Cardiac septum (tissue), 1 donor: ENCODE measurements around the gene ADARB2. TPM values are rescaled to one million over a fixed set of nuclear protein-coding genes. Genes with fewer than 3 reads are reported as not detected.
"Not testable (repeated sequence)": the region's sequence is repeated elsewhere in the genome, so short reads cannot be mapped to it uniquely, and the experiment has no call there.

Source experiments
- DNase-seq: peaks from one replicate; pipeline ENCODE4 v3.0.0-alpha.2; 2020; ENCODE audit warnings: low spot score
- intact Hi-C: fragments of 100-400 bp; cut with DNase I; formaldehyde crosslinking; loops from one replicate; pipeline ENCODE4 v1.14.0; 2022
- long read RNA-seq: library from polyadenylated mRNA; unstranded; transcript quantifications from one replicate; pipeline ENCODE4 v2.0.0, GENCODE V29; 2021
- total RNA-seq: library from RNA; stranded (reverse); fragmentation: NEBNext Ultra II Directional; extraction: Animal tissue kit (Norgen Biotek cat#: 25700); gene quantifications from one replicate; pipeline ENCODE4 v1.2.1, GENCODE V29; 2021
- donor health status: DM: no; HTN: no; CAD: no.

The ADARB2 gene
- not detected for total RNA-seq
- long read RNA-seq, partial matches to known transcripts, result 0 of 1 reads
- long read RNA-seq, other reads (novel, unspliced or antisense), result 1 of 1 reads

DNA sequence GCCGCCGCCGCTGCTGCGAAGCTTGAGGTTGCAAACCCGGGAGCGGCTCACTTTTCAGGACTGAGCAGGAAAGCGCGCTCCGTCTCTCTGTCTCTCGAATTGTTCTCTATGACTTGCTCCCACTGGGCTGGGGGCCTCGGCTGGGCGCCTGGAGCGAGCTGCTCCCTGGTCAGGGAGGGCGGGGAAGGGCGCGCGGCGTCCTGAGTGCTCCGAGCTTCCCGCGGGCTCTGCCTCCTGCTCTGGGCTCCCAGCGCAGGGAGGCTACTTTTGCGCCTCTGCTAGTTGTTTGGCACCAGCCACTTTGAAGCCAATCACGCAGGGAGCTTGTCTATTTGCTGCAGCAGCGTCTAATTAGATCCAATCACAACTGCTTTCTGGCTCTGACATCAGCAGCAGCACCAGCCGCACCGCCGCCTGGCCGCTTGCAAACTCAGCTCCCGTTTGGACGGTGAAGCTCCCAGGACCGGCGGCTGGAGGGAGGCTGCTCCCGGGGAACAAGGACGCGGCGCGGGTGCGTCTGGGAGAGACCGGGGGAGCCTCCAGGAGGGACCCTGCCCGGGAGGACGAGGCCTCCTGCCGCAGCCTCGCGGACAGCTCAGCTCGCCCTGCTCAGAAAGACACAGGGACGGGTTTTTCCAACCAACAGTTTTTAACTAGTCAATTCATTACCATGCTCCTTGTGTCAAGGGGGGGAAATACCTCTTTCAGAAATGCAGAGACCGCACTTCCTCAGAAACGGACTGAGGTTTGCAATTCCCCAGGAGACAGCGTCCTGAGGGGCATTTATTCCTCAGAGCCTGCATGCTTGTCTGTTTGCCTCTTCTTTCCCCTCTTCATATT, at the start of gene ADARB2:
TSS of gene ADARB2 (minus strand) at position 304 of the 840 bp plus-strand sequence.
- no peak for DNase-seq
- intact Hi-C loops, result no loop called here

DNA sequence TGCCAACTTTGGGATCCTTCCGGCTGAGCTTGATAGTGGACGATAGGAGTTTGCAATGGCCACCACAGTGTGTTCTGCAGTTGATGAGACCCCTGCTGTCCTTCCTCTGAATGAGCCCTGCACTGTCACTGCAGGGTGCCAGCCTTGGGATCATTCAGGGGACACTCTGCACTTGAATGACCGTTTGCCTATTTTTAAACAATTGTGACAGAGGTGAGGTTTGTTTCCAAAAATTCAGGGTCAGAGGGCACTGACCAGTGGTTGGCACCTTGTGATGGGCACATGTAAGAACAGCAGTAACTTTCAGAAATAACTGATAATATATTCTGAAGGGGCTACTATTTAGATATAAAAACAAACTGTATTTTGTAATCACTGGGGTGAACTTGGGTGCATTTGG, 48.5 kb upstream of the ADARB2 start:
- intact Hi-C loops, result no loop called here
- no peak for DNase-seq

DNA sequence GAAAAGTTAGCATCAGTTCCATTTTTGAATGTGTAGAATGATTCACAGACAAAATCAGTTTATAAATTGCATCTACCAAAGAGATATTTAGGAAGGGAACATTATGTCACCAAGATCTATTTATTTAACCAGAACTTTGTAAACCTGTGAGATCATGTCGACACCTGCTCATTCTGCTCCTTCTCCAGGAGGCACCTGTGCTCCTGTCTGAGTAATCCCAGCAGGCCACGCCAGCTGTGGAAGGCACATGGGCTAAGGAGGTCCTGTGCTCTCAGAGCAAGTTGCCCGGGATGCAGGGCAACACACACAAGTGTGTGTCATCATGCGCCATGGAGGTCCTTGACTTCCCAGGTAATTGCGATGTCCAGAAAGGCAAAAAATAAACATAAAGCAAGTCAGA, 45.5 kb upstream of the ADARB2 start:
- no peak for DNase-seq
- intact Hi-C loops, result no loop called here

DNA sequence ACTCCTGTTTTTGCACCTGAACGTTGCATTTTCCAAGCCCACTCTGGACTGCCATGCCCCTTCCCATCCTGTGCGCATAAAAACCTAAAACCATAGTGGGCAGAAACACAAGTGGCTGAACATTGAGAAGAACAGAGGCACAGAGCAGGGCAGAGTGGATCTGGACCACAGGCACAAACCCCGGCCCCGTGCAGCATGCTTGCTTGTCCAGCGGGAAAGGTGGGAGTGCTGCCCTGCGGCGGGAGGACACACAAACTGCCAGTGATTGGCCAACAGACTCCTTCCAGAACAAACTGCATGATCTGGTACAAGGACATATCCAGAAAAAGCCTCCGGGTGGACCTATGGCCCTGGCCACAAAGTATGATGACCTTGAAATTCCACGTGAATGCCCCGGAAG, 42.5 kb upstream of the ADARB2 start:
- no peak for DNase-seq
- intact Hi-C loops, result no loop called here

DNA sequence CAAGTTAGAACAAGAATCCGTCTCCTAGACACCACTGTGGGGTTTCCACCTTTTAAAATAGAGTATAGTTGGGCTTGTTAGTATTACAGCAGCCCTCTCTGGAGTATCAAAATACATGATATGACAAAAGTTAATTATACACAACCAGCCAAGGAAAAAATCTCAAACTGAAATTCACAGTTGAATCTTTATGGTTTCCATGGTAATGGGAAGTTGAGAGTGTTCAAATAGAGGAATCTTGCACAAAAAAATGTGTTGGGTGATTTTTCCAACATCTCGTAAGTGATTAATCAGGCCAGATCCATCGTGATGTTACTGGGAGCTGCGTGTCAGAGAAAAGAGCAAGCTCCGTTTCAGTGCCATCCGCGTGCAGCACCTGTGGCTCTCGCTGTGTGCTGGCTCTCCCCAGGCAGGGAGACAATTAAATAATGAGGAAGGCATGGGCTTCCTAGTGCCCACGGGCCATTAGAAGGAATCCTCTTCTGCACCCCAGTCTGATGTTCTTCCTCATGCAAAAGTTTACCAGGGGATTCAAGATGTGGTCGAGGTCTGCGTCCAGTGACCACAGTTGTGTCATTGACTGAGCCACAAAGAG, 41.1 kb upstream of the ADARB2 start:
- intact Hi-C loops, result no loop called here
- DNase-seq, result no peak

DNA sequence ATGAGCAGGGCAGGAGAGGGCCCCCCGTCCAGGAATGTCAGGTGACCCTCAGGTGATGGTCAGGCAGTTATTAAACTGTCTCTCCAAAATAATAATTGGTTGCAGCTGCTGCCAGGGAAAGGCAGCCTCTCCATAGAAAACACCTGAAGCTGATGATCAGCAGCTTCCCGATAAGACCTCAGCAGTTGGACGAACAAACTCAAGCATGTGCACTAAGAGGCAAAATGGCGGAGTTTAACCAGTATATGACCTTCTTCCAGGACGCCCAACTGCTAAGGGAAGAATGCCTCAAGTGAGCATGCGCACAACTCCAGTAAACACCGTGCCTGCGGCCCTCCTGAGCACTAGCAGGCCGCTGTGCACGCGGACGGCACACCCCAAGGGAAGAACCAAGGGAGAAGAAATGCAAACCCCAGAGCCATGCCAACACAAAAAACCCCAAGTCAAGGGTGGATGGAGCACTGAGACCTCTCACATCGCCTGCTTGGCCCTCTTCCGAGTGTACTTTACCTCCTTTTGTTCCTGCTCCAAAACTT, 38.9 kb upstream of the ADARB2 start:
- DNase-seq, result no peak
- intact Hi-C loops, result no loop called here

DNA sequence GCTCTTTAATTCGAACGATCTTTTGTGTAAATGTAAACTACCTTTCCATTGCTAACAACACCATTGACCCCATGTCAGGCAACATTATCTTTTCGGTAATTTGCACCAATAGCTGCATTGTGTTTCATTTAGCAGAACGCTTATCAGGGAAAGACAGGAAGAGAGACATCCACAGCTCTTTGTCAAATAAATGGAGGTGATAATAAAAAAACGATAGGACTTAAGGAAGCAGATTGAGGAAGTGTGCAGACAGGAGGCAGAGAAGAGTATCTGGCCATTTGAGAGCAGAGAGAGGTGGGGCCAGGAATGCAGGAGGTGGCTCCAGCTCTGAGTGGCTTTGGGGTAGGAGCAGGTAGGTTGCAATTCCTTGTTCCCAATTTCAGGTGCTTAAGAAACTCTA, 37.5 kb upstream of the ADARB2 start:
- no peak for DNase-seq
- intact Hi-C loops, result no loop called here

DNA sequence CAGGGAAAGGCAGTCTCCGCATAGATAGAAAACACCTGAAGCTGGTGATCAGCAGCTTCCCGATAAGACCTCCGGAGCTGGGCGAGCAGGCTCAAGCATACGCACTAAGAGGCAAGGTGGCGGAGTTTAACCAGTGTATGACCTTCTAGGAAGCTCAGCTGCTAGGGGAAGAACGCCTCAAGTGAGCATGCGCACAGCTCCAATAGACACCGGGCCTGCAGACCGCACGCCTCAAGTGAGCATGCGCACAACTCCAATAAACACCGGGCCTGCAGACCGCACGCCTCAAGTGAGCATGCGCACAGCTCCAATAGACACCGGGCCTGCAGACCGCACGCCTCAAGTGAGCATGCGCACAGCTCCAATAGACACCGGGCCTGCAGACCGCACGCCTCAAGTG, 35.9 kb upstream of the ADARB2 start:
- intact Hi-C loops, DNase-seq: not testable (repeated sequence)

DNA sequence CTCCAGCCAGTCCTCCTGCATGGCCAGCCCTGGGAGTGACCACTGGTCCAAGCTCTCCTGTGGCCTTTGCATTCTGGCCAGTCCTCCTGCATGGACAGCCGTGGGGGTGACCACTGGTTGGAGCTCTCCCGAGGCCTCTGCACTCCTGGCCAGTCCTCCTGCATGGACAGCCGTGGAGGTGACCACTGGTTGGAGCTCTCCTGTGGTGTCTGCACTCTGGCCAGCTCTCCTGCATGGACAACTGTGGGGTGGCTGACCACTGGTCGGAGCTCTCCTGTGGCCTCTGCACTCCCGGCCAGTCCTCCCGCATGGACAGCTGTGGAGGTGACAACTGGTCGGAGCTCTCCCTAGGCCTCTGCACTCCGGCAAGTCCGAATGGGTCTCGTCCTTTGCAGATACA, 28.7 kb upstream of the ADARB2 start:
- intact Hi-C loops, result no loop called here
- DNase-seq, result no peak

DNA sequence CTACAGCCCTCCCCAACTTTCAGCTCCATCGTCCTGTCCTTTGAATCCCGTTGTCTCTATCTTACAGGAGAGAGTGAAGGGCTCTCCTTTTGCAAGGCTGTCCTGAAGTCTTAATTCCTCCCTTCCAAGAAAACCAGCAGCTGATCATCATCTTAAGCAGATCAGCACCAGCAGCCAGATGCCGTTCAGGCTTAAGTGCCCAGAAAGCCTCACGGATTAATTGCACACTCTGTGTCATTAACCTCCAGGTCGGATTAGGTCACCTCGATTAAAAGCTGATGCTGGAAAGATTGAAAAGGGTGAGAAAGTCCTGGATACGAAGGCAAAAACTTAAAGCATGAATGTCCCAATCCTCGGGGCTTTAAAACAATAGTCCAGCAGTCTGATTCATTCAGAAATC, 24.8 kb upstream of the ADARB2 start:
- intact Hi-C loops, result no loop called here
- no peak for DNase-seq

DNA sequence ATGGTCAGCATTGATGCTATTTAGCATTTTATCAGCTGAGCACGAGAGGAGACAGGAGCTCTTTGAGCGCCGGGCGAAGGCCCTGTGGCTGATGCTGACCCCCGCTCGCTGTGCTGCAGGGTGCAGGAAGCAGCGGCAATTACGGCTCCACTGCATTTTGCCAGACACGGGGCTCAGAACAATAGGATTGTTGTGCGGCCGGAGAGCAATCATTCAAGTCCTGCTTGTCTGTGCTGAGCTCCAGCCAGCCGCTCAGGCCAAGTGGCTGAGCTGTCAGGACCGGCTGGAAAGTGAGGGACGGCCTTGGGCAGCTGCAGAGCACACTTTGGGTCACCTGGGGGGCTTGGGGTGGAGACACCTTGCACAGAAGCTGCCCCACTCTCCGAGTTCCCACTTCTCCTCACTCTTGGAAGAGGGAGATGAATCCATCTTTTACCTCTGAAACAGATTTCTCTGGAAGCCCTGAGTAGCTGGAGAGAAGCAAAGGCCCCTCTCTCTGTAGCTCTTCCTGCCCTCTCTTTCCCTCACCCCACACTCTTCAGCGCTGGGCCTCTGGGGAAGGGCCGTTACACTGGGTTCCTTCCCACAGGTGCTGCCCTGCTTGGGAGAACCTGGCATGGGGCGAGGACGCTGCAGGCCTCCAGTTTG, 17.3 kb upstream of the ADARB2 start:
- intact Hi-C loops, result no loop called here

DNA sequence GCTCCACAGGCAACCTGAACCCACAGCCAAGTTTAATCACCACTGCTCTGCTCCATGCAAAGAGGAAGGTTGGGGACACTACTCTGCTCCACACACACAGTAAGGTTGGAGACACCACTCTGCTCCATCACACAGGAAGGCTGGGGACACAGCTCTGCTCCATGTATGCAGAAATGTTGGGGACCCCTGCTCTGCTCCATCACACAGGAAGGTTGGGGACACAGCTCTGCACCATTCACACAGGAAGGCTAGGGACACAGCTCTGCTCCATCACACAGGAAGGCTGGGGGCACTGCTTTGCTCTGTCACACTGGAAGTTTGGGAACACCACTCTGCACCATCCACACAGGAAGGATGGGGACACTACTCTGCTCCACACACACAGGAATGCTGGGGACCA, 14.8 kb upstream of the ADARB2 start:
- DNase-seq, result no peak
- intact Hi-C loops, result no loop called here

More for the DNA sequence above, 17.3 kb upstream of the ADARB2 start:
- DNase-seq, result no peak

DNA sequence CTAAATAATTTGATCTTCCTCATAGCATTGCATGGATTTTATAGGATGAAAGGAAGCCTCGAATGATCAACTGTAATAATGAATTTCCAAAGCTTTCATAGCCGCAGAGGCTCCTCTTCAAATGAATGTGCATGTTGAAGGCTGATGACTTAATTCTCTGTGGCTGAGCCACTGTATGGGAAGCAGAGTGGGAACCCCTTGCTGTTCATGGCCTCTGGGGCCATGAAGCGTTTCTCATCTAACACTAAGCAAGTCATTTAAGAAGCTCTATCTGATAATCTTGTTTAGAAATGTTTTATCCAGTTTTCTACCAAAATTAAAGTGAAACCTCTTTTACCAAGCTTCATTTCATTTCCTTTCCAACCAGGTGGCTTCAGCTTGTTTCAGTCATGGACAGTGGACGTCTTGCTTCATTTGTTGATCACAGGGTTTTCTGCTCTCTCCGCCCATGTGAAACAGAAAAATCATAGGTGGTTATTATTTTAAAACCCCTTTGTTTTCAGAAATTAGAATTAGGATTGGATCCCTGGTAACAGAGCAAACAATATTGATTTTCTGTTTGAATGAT, 10.3 kb upstream of the ADARB2 start:
- DNase-seq, result no peak
- intact Hi-C loops, result no loop called here

DNA sequence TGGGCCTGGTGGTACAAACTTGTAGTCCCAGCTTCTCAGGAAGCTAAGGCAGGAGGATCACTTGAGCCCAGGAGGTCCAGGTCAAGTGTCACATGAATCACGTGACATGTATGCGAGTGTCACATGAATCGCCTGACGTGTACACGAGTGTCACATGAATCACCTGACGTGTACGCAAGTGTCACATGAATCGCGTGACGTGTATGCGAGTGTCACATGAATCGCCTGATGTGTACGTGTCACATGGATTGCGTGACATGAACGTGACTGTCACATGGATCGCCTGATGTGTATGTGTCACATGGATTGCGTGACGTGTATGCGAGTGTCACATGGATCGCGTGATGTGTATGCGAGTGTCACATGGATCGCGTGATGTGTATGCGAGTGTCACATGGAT, 9.5 kb upstream of the ADARB2 start:
- intact Hi-C loops, result no loop called here
- DNase-seq, result no peak

DNA sequence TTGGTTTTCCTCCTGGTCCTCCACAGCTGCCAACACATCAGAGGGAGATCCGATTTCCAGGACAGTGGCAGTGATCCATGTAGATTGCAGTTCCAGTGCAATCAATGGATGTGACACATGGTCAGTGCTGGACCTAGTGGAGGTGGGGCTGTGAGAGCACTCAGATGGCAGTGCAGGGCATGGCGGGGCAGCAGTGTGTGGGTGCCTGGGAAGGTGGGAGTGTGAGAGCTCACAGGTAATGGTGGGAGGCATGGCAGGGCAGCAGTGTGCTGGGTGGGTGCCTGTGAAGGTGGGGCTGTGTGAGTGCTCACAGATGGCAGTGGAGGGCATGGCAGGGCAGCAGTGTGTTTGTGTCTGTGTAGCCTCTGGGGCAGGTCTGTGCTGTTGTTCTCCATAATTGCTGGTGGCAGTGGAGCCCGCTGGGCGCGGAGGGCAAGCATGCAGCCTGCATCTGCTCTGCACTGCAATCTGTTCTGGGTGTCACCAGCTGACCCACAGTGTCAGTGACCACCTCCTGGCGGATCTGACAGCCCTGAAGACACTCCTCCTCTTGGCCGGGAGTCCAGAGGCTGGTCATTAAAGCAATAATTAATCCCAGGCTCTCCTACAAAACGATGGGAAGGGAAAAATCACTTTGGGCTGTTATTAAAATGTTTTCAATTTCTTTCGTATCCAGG, 8.6 kb upstream of the ADARB2 start:
- no peak for DNase-seq
- intact Hi-C loops, result no loop called here

DNA sequence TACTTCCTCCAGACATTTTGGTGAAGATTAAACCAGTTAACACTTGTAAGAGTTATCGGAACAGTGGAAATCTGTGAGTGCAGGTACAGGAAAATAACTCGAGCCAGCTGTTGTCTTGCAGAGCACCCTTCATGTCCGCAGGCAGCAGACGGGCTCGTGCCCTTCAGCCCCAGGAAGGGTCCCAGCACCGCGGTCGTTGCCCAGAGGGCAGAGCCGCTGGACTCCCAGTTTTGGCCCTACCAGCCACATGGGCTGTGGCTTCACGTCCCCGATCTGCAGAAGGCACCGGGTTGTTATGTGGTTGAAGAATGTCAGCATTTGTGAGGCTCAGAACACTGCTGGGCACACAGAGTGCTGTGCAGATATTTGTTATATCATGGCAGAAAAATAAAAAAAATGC, 7.2 kb upstream of the ADARB2 start:
- intact Hi-C loops, result no loop called here
- no peak for DNase-seq

DNA sequence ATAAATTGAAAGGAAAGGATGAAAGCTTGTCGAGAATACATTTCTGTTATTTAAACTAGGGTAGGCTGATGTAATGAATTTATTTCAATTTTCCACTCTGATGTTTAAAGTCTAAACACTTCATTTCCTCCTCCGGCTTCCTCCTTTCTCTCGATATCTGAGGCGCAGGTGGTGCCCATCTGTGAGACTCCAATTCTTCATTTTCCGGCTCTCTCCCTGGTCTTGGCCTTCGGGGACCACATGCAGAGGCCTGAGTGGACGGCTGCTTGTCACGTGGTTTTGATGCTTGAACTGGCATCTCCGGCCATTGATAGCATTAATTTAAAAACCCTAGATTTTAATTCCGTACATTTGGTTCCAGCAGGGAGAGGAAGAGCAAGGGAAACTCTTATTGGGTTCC, 5.8 kb upstream of the ADARB2 start:
- intact Hi-C loops, result no loop called here

DNA sequence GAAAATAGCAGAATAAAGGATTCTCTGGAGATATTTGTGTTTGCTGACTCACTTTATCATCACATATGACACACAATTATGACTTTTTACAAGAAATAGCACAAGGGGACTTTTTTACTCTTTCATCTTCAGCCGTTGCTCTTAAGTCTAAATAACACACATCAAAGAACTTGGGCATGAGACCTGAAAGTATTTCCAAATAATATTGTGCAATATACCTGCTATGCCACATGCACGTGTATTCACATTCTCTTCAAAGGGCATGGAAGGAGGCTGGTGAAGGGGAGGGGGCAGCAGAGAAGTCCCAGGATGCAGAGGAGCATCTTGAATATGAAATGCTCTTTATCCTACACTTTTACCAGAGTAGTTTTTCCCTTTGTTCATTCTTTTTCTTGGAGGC, 4.1 kb upstream of the ADARB2 start:
- DNase-seq, result no peak
- intact Hi-C loops, result no loop called here

More for the DNA sequence above, 5.8 kb upstream of the ADARB2 start:
- DNase-seq, result no peak

DNA sequence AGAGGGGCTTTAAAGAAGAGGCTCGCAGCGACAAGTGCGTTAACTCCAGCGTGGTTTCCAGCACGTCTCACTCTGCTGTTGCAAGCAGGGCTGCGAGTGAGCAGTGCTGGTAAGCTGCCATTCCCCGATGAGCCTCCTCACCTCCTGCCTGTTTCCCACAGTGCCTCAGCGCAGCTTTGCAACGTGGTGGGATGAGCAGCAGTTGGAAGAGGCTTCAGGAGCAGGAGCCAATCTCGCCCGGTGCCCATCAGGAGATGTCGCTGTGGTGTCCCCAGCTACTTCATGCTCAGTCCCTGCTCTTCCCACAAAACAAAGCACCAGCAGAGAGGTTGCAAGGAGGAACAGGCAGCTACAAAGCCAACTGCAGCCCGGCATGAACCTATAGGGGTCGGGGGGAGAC, 2.4 kb upstream of the ADARB2 start:
- intact Hi-C loops, result no loop called here

DNA sequence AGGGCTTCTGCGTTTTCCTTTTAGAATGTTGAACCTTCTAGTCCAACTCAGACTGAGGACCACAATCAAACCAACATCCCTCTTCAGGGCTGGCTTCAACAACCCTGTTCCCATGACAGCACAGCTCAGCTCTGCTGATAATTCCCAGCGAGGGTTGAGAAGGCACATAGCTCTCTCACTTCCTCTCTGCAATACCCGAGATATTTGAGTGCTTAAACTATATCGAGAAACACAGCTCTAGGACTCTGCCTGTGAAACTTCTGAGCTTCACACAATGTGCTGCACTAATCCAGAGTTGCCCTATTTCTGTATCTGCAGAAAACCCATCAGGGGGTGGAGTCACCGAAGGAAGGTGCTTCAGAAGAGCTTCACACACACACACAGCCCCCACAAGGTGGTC, 1.6 kb upstream of the ADARB2 start:
- DNase-seq, result no peak
- intact Hi-C loops, result no loop called here

More for the DNA sequence above, 2.4 kb upstream of the ADARB2 start:
- DNase-seq, result no peak
